Measurements from ENCODE around the gene GALNT10.
A peak's percentile ranks its signal among the peaks of the same experiment; 100 is the strongest.
"Not testable (repeated sequence)": the region's sequence is repeated elsewhere in the genome, so short reads cannot be mapped to it uniquely, and the experiment has no call there.

GALNT10 gene

GRCh38 chr5:154190595-154191304, at the start of gene GALNT10:
Gene GALNT10 (plus strand): TSS chr5:154190733. CDS start chr5:154190867, 134 bp downstream.
- DNase-seq: peak; percentile 55 to 59

- no peak for DNase-seq
These were observed 48.8 kb upstream of the GALNT10 start for GRCh38 chr5:154141745-154142221.

- no peak for DNase-seq
These were observed 47.3 kb upstream of the GALNT10 start for GRCh38 chr5:154143211-154143641.

GRCh38 chr5:154145268-154145667, 45.3 kb upstream of the GALNT10 start:
- no peak for DNase-seq

- no peak for DNase-seq
These were observed 44.1 kb upstream of the GALNT10 start for GRCh38 chr5:154146409-154146808.

GRCh38 chr5:154147666-154148065, 42.9 kb upstream of the GALNT10 start:
- DNase-seq: peak; percentile 12 to 26

GRCh38 chr5:154150471-154150870, 40.1 kb upstream of the GALNT10 start:
- not testable (repeated sequence) for DNase-seq

- DNase-seq: no peak
These were observed 32.8 kb upstream of the GALNT10 start for GRCh38 chr5:154157483-154158378.

- DNase-seq: no peak
These were observed 32.2 kb upstream of the GALNT10 start for GRCh38 chr5:154158379-154158737.

GRCh38 chr5:154159343-154159742, 31.2 kb upstream of the GALNT10 start:
- no peak for DNase-seq

GRCh38 chr5:154162539-154163151, 27.9 kb upstream of the GALNT10 start:
- DNase-seq: no peak

GRCh38 chr5:154163327-154164248, 26.9 kb upstream of the GALNT10 start:
- peak; percentile 6 to 10 for DNase-seq

- no peak for DNase-seq
These were observed 26.3 kb upstream of the GALNT10 start for GRCh38 chr5:154164249-154164581.

- no peak for DNase-seq
These were observed 24.6 kb upstream of the GALNT10 start for GRCh38 chr5:154165886-154166285.

GRCh38 chr5:154166901-154167791, 23.4 kb upstream of the GALNT10 start:
- no peak for DNase-seq

- DNase-seq: no peak
These were observed 22.1 kb upstream of the GALNT10 start for GRCh38 chr5:154168395-154168794.

GRCh38 chr5:154172785-154173184, 17.7 kb upstream of the GALNT10 start:
- DNase-seq: no peak

GRCh38 chr5:154174091-154174490, 16.4 kb upstream of the GALNT10 start:
- DNase-seq: no peak

GRCh38 chr5:154176181-154176580, 14.4 kb upstream of the GALNT10 start:
- no peak for DNase-seq

- peak; percentile 66 to 72 for DNase-seq
These were observed 11.9 kb upstream of the GALNT10 start for GRCh38 chr5:154178661-154179060.

Measured in inflammatory macrophage treated with lipopolysaccharide for 1 hour (primary cell).